GM12892 (cell line): Measurements from ENCODE around the gene CPS1.

ENCODE experiments used
- POLR2A ChIP-seq: IDR thresholded peaks from 2 replicates; pipeline ENCODE4 v1.6.1; 2011; ENCODE audit warnings: low read depth, low read length, control low read depth
- POLR2AphosphoS5 ChIP-seq: IDR thresholded peaks from 2 replicates; pipeline ENCODE4 v1.6.1; 2011; ENCODE audit warnings: low read depth, low read length, control low read depth
- TAF1 ChIP-seq: IDR thresholded peaks from 2 replicates; pipeline ENCODE4 v1.6.1; 2011; ENCODE audit warnings: low read depth, mild to moderate bottlenecking, control low read depth, low read length, borderline replicate concordance

GRCh38 chr2:210551001-210551400, 5.4 kb upstream of the CPS1 start:
- TF ChIP-seq POLR2AphosphoS5, result no peak
- TF ChIP-seq TAF1, result no peak
- no peak for TF ChIP-seq POLR2A
